Endothelial cell of umbilical vein (primary cell): ENCODE results near the gene OR6C65. TPM values are rescaled to one million over a fixed set of nuclear protein-coding genes. Genes with fewer than 3 reads are reported as not detected.

ENCODE experiments used
- BruUV-seq: library from RNA; stranded (reverse); fragments of 400-500 nt; replicated peaks from 2 replicates; lab custom pipeline; 2021; lab: Mats Ljungman, UMichigan
- CTCF ChIA-PET: fragments of 300-600, 350-600 bp; sonication (Branson Sonifier 250); formaldehyde crosslinking; loops from one replicate; lab custom pipeline; 2021; ENCODE audit warnings: antibody characterized with exemption, inconsistent platforms; lab: Charles Lee
- POLR2A ChIA-PET: fragments of 300-600, 350-600 bp; sonication (Branson Sonifier 250); formaldehyde crosslinking; loops from one replicate; lab custom pipeline; 2021; ENCODE audit warnings: antibody characterized with exemption, inconsistent platforms; lab: Charles Lee
- DNase-seq: peaks from one replicate; pipeline ENCODE4 v3.0.0-alpha.2; 2011; ENCODE audit warnings: low read depth, low spot score
- FAIRE-seq: peaks from 2 replicates; lab custom pipeline; 2011; peaks lifted over from hg19 to GRCh38; lab: Jason Lieb, UNC
- H2AFZ ChIP-seq: 2 replicates; pipeline ENCODE4 v1.6.0; 2012; ENCODE audit warnings: low read depth, low read length, control low read depth, inconsistent platforms
- H3K27ac ChIP-seq: 2 replicates; pipeline ENCODE4 v1.5.1; 2011; ENCODE audit warnings: low read depth, mild to moderate bottlenecking, control low read depth, low read length, moderate library complexity; ENCODE audit not compliant: insufficient read depth
- H3K27me3 ChIP-seq, 2 experiments: 2 replicates each; pipeline versions ENCODE4 v1.6.0 to v1.6.1; 2011; ENCODE audit warnings: low read length in 2 of 2, mixed read lengths in 1 of 2; ENCODE audit not compliant: control insufficient read depth in 2 of 2, insufficient read depth in 2 of 2
- H3K36me3 ChIP-seq, 2 experiments: 2 replicates in 1 of 2; 3 replicates in 1 of 2; pipeline ENCODE4 v1.5.1; 2011; ENCODE audit warnings: low read length in 2 of 2, mild to moderate bottlenecking in 1 of 2, moderate library complexity in 1 of 2; ENCODE audit not compliant: control insufficient read depth in 2 of 2, insufficient read depth in 2 of 2; ENCODE audit errors: extremely low read depth in 1 of 2
- H3K4me1 ChIP-seq: 3 replicates; pipeline ENCODE4 v1.5.1; 2011; ENCODE audit warnings: mild to moderate bottlenecking, low read length; ENCODE audit not compliant: control insufficient read depth, insufficient read depth; ENCODE audit errors: extremely low read depth
- H3K4me2 ChIP-seq: 2 replicates; pipeline ENCODE4 v1.6.1; 2011; ENCODE audit warnings: low read length, control low read depth, mixed read lengths; ENCODE audit not compliant: insufficient read depth
- H3K4me3 ChIP-seq, 3 experiments: fragments of 200-600 bp in 1 of 3; sonication (generic), shearing (Covaris generic) in 1 of 3; replicated peaks in 1 of 3; 2 replicates each; pipeline ENCODE4 v1.5.1; 2011 to 2016; ENCODE audit warnings: control low read depth in 3 of 3, low read length in 3 of 3, mild to moderate bottlenecking in 2 of 3, inconsistent platforms in 1 of 3, low read depth in 1 of 3, moderate library complexity in 1 of 3; ENCODE audit not compliant: insufficient read depth in 1 of 3
- H3K79me2 ChIP-seq: 2 replicates; pipeline ENCODE4 v1.6.0; 2012; ENCODE audit warnings: low read length, inconsistent platforms; ENCODE audit not compliant: control insufficient read depth, insufficient read depth
- H3K9ac ChIP-seq: replicated peaks from 2 replicates; pipeline ENCODE3; 2011; ENCODE audit warnings: low read length, control low read depth; ENCODE audit not compliant: insufficient read depth; ENCODE audit errors: extremely low read depth
- H3K9me1 ChIP-seq: replicated peaks from 3 replicates; pipeline ENCODE4 v1.6.0; 2011; ENCODE audit warnings: mild to moderate bottlenecking, low read length; ENCODE audit not compliant: control insufficient read depth, insufficient read depth; ENCODE audit errors: extremely low read depth
- H3K9me3 ChIP-seq: replicated peaks from 2 replicates; pipeline ENCODE4 v1.5.1; 2012; ENCODE audit warnings: low read length, inconsistent platforms; ENCODE audit not compliant: control insufficient read depth, insufficient read depth
- H4K20me1 ChIP-seq: replicated peaks from 2 replicates; pipeline ENCODE3; 2011; ENCODE audit warnings: mild to moderate bottlenecking, low read length; ENCODE audit not compliant: control insufficient read depth, insufficient read depth; ENCODE audit errors: extremely low read depth
- CTCF ChIP-seq, 2 donors: IDR thresholded peaks; 1 replicate in 1 of 2; 2 replicates in 1 of 2; pipeline ENCODE4 v1.5.1; 2011; ENCODE audit warnings: low read length in 2 of 2, mild to moderate bottlenecking in 2 of 2, moderate library complexity in 2 of 2, control low read depth in 1 of 2, inconsistent platforms in 1 of 2, low read depth in 1 of 2; ENCODE audit not compliant: insufficient read depth in 1 of 2; ENCODE audit errors: extremely low read depth in 1 of 2
- EZH2 ChIP-seq: IDR thresholded peaks from 2 replicates; pipeline ENCODE4 v1.6.1; 2012; ENCODE audit warnings: borderline replicate concordance, low read depth, mild to moderate bottlenecking, moderate library complexity, low read length, inconsistent platforms; ENCODE audit not compliant: severe bottlenecking
- FOS ChIP-seq: IDR thresholded peaks from 2 replicates; pipeline ENCODE4 v1.6.1; 2011; ENCODE audit warnings: mild to moderate bottlenecking, low read length, moderate library complexity, borderline replicate concordance; ENCODE audit not compliant: insufficient read depth
- GATA2 ChIP-seq: IDR thresholded peaks from 2 replicates; pipeline ENCODE4 v1.7.0; 2011; ENCODE audit warnings: low read depth, mild to moderate bottlenecking, moderate library complexity, mixed read lengths, low read length; ENCODE audit not compliant: insufficient read length, insufficient read depth
- JUN ChIP-seq: IDR thresholded peaks from 2 replicates; pipeline ENCODE4 v1.6.1; 2011; ENCODE audit warnings: borderline replicate concordance, low read depth; ENCODE audit not compliant: insufficient read length, insufficient read depth
- MYC ChIP-seq: IDR thresholded peaks from one replicate; pipeline ENCODE4 v1.6.1; 2011; ENCODE audit warnings: mild to moderate bottlenecking, low read depth, low read length
- POLR2A ChIP-seq: IDR thresholded peaks from 2 replicates; pipeline ENCODE4 v1.6.1; 2012; ENCODE audit warnings: low read depth, mild to moderate bottlenecking, control low read depth, low read length
- POLR2AphosphoS5 ChIP-seq: IDR thresholded peaks from 2 replicates; pipeline ENCODE4 v1.6.1; 2012; ENCODE audit warnings: low read depth, mild to moderate bottlenecking, control low read depth, low read length, moderate library complexity; ENCODE audit not compliant: insufficient read depth
- dilution Hi-C: fragments of 300-500 bp; cut with MboI; formaldehyde crosslinking; loops from one replicate; pipeline ENCODE4 v1.15.0; 2019; ENCODE audit warnings: low sequenced_read_pairs; ENCODE audit not compliant: extremely low pct_ligation_motif_present
- intact Hi-C: fragments of 100-400 bp; cut with micrococcal nuclease; formaldehyde crosslinking; loops from one replicate; pipeline ENCODE4 v1.10.0; 2022
- polyA plus RNA-seq, 4 experiments: library from polyadenylated mRNA; depleted of rRNA in 3 of 4; stranded (reverse) in 3 of 4; unstranded in 1 of 4; fragments of >200 nt; gene quantifications; 2 replicates each; pipeline versions ENCODE4 v1.2.1 to v1.2.3, GENCODE V29; 2011 to 2012; ENCODE audit warnings: missing spikeins in 1 of 4
- total RNA-seq: library from RNA; stranded (reverse); gene quantifications from 2 replicates; pipeline ENCODE4 v1.2.3, GENCODE V29; 2021
- TF ChIP-seq, protein P1 (sequence below): IDR thresholded peaks from 2 replicates; pipeline ENCODE4 v1.6.1; 2011; ENCODE audit not compliant: insufficient read depth, insufficient read length

Gene OR6C65
- total and polyA plus RNA-seq, 2 donors (not counting 3 experiments of a cell fraction or from before 2014, with no cell fraction given), result not detected

DNA sequence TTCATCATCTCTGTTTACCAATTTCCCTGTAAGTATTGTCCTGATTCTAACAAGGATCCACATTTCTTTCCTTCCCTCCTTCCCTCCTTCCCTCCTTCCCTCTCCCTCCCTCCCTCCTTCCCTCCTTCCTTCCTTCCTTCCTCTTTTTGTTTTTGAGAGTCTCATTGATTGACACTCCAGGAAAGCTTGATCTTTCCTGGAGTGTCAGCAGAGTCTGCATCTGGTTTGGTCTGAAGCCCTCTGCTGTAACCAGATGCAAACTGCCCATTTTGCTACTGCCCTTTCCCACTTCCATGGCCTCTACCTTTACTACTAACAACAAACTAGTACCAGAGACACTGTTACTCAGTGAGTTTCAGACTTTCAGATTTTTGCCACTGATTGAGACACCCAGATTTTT, 14.4 kb upstream of the OR6C65 start:
- Histone ChIP-seq H2AFZ (no peak overlapping the region), H3K4me1 (no peaks in the 10 kb centered on the region), H4K20me1 (no peaks in the 10 kb centered on the region), H3K4me3 (no peak overlapping the region), H3K9me3 (no peaks in the 10 kb centered on the region), H3K79me2 (no peaks in the 10 kb centered on the region), H3K27ac (no peak overlapping the region), H3K36me3 (no peaks in the 10 kb centered on the region), H3K4me2 (no peak overlapping the region), H3K27me3 (no peaks in the 10 kb centered on the region), H3K9ac (no peak overlapping the region), H3K9me1 (no peaks in the 10 kb centered on the region)
- ChIA-PET CTCF (no interaction called here), POLR2A (no interaction called here)
- DNase-seq (no peak), FAIRE-seq (no peak)
- intact Hi-C loops (no loop called here), dilution Hi-C loops (no loop called here)
- TF ChIP-seq POLR2A, result no peak
- TF ChIP-seq EZH2, result no peak
- TF ChIP-seq GATA2, result no peak
- TF ChIP-seq JUN, result no peak
- TF ChIP-seq, protein P1, sequence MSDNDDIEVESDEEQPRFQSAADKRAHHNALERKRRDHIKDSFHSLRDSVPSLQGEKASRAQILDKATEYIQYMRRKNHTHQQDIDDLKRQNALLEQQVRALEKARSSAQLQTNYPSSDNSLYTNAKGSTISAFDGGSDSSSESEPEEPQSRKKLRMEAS, result no peak
- no TSS peak for BruUV-seq

GRCh38 chr12:55392032-55392795, 8.1 kb upstream of the OR6C65 start:
- intact Hi-C loops (no loop called here), dilution Hi-C loops (no loop called here)
- Histone ChIP-seq H3K4me1 (no peaks in the 10 kb centered on the region), H3K9me3 (no peaks in the 10 kb centered on the region), H3K27me3 (no peaks in the 10 kb centered on the region), H3K9ac (no peak overlapping the region), H2AFZ (no peak overlapping the region), H3K27ac (no peak overlapping the region), H3K4me3 (no peak overlapping the region), H3K79me2 (no peaks in the 10 kb centered on the region), H4K20me1 (no peaks in the 10 kb centered on the region), H3K4me2 (no peak overlapping the region), H3K9me1 (no peaks in the 10 kb centered on the region), H3K36me3 (no peaks in the 10 kb centered on the region)
- no TSS peak for BruUV-seq
- FAIRE-seq, result no peak
- POLR2A ChIA-PET, result no interaction called here
- CTCF ChIA-PET, result no interaction called here
- TF ChIP-seq POLR2AphosphoS5, result no peak
- no peak for TF ChIP-seq GATA2
- no peak for TF ChIP-seq FOS
- no peak for TF ChIP-seq MYC
- no peak for TF ChIP-seq POLR2A
- TF ChIP-seq, protein P1, result no peak
- TF ChIP-seq JUN, result no peak
- TF ChIP-seq EZH2, result no peak
- no peak for TF ChIP-seq CTCF (IDR thresholded peaks at IDR 0.05; ENCODE audit: extremely low read depth in 1 of 2, insufficient read depth in 1 of 2, low read depth in 1 of 2, low read length in 2 of 2)
- DNase-seq, result no peak
